Calu3 (cell line): ENCODE data around the gene PCYT2. TPM values are rescaled to one million over a fixed set of nuclear protein-coding genes. Genes with fewer than 3 reads are reported as not detected.
A peak's percentile ranks its signal among the peaks of the same experiment; 100 is the strongest.

ENCODE experiments used
- BruUV-seq: library from RNA; stranded (reverse); fragments of 400-500 nt; replicated peaks from 2 replicates; lab custom pipeline; 2021; lab: Mats Ljungman, UMichigan
- CTCF ChIA-PET: fragments of 300-600 bp; sonication (Branson Sonifier 250); formaldehyde crosslinking; loops from one replicate; lab custom pipeline; 2022; ENCODE audit warnings: antibody characterized with exemption; lab: Charles Lee
- DNase-seq: peaks from one replicate; pipeline ENCODE4 v3.0.0; 2022
- H3K27ac Mint-ChIP-seq: one replicate; pipeline ENCODE4 v1.8.0; 2022; ENCODE audit warnings: mixed read lengths; ENCODE audit not compliant: unreplicated experiment
- H3K27me3 Mint-ChIP-seq: one replicate; pipeline ENCODE4 v1.8.0; 2022; ENCODE audit warnings: mixed read lengths; ENCODE audit not compliant: unreplicated experiment
- H3K36me3 Mint-ChIP-seq: one replicate; pipeline ENCODE4 v1.8.0; 2022; ENCODE audit warnings: mild to moderate bottlenecking, moderate library complexity, mixed read lengths; ENCODE audit not compliant: insufficient read depth, unreplicated experiment
- H3K4me1 Mint-ChIP-seq: one replicate; pipeline ENCODE4 v1.8.0; 2022; ENCODE audit warnings: mild to moderate bottlenecking, low read depth, mixed read lengths; ENCODE audit not compliant: unreplicated experiment
- H3K4me3 Mint-ChIP-seq: one replicate; pipeline ENCODE4 v1.8.0; 2022; ENCODE audit warnings: mild to moderate bottlenecking, low read depth, moderate library complexity, mixed read lengths; ENCODE audit not compliant: unreplicated experiment
- H3K9me3 Mint-ChIP-seq: one replicate; pipeline ENCODE4 v1.8.0; 2022; ENCODE audit warnings: low read depth, mixed read lengths; ENCODE audit not compliant: unreplicated experiment
- CTCF ChIP-seq: fragments of 200-600 bp; IDR thresholded peaks from one replicate; pipeline ENCODE4 v1.8.0; 2022; ENCODE audit warnings: antibody characterized with exemption; ENCODE audit not compliant: unreplicated experiment
- intact Hi-C: fragments of 100-400 bp; cut with micrococcal nuclease; formaldehyde crosslinking; loops from one replicate; pipeline ENCODE4 v1.10.0; 2022; ENCODE audit not compliant: unreplicated experiment
- total RNA-seq: library from RNA; stranded (reverse); gene quantifications from 2 replicates; pipeline ENCODE4 v1.2.3, GENCODE V29; 2022

The PCYT2 gene
- total RNA-seq, 1 experiment from 2014 or later, result 58.4 TPM

GRCh38 chr17:81934850-81935708 is 23.9 kb upstream of the PCYT2 start:
- no peak for TF ChIP-seq CTCF
- peaks cover 70% of the 10 kb centered on the region for H3K36me3 Mint-ChIP-seq

GRCh38 chr17:81934098-81934757 is 23.0 kb upstream of the PCYT2 start:
- CTCF ChIA-PET, result no interaction called here
- Mint-ChIP-seq H3K36me3 (peaks cover 71% of the 10 kb centered on the region), H3K4me3 (peak overlapping the region; percentile 2), H3K27me3 (no peaks in the 10 kb centered on the region), H3K27ac (peak overlapping the region; percentile 37), H3K4me1 (peaks cover 16% of the 10 kb centered on the region), H3K9me3 (no peaks in the 10 kb centered on the region)
- no peak for DNase-seq
- BruUV-seq, result no TSS peak
- intact Hi-C loops, result no loop called here
- TF ChIP-seq CTCF, result no peak

More at GRCh38 chr17:81934850-81935708, 23.9 kb upstream of the PCYT2 start:
- CTCF ChIA-PET, result no interaction called here
- H3K27me3 Mint-ChIP-seq, result no peaks in the 10 kb centered on the region
- DNase-seq, result no peak
- no peaks in the 10 kb centered on the region for H3K9me3 Mint-ChIP-seq
- no peak overlapping the region for H3K27ac Mint-ChIP-seq
- peaks cover 16% of the 10 kb centered on the region for H3K4me1 Mint-ChIP-seq
- intact Hi-C loops, result no loop called here
- peak overlapping the region; percentile 84 for H3K4me3 Mint-ChIP-seq
- BruUV-seq, result no TSS peak

- no TSS peak for BruUV-seq
- Mint-ChIP-seq H3K4me1 (peaks cover 16% of the 10 kb centered on the region), H3K27ac (peak overlapping the region; percentile 37), H3K4me3 (peak overlapping the region; percentile 2), H3K36me3 (peaks cover 77% of the 10 kb centered on the region), H3K27me3 (no peaks in the 10 kb centered on the region), H3K9me3 (no peaks in the 10 kb centered on the region)
- TF ChIP-seq CTCF, result no peak
- no peak for DNase-seq
- intact Hi-C loops, result no loop called here
- CTCF ChIA-PET, result interaction anchor here (0.8 kb wide), 1 partner anchor 30 kb away, joined by 3 read pairs; no protein-coding TSS in a partner anchor
These were observed 22.0 kb upstream of the PCYT2 start for GRCh38 chr17:81933178-81933699.

GRCh38 chr17:81932333-81932983 is 21.3 kb upstream of the PCYT2 start:
- no peaks in the 10 kb centered on the region for H3K9me3 Mint-ChIP-seq
- no peaks in the 10 kb centered on the region for H3K27me3 Mint-ChIP-seq
- H3K27ac Mint-ChIP-seq, result peak overlapping the region; percentile 61
- intact Hi-C loops, result no loop called here
- no peak for DNase-seq
- peak overlapping the region; percentile 2 for H3K4me3 Mint-ChIP-seq
- peaks cover 9% of the 10 kb centered on the region for H3K4me1 Mint-ChIP-seq
- no peak for TF ChIP-seq CTCF
- BruUV-seq, result TSS peak; percentile 33
- peaks cover 80% of the 10 kb centered on the region for H3K36me3 Mint-ChIP-seq
- CTCF ChIA-PET, result interaction anchor here (0.8 kb wide), 1 partner anchor 31 kb away, joined by 3 read pairs; no protein-coding TSS in a partner anchor
